ENCODE results near the gene INSR.
"Not testable (repeated sequence)": the region's sequence is repeated elsewhere in the genome, so short reads cannot be mapped to it uniquely, and the experiment has no call there.

The INSR gene

GRCh38 chr19:7258041-7258839, 36.0 kb downstream of the INSR start:
- no peak for DNase-seq (ENCODE audit: low read depth in 2 of 2)

- DNase-seq (ENCODE audit: low read depth in 2 of 2), result no peak
Observed at GRCh38 chr19:7257148-7258040, 36.8 kb downstream of the INSR start.

- no peak for DNase-seq (ENCODE audit: low read depth in 2 of 2)
Observed at GRCh38 chr19:7255631-7256030, 38.6 kb downstream of the INSR start.

- no peak for DNase-seq (ENCODE audit: low read depth in 2 of 2)
Observed at GRCh38 chr19:7255119-7255518, 39.1 kb downstream of the INSR start.

- DNase-seq (ENCODE audit: low read depth in 2 of 2), result no peak
Observed at GRCh38 chr19:7254590-7254989, 39.6 kb downstream of the INSR start.

- no peak for DNase-seq (ENCODE audit: low read depth in 2 of 2)
Observed at GRCh38 chr19:7252364-7252763, 41.9 kb downstream of the INSR start.

- no peak for DNase-seq (ENCODE audit: low read depth in 2 of 2)
Observed at GRCh38 chr19:7251494-7251893, 42.7 kb downstream of the INSR start.

- DNase-seq (ENCODE audit: low read depth in 2 of 2), result no peak
Observed at GRCh38 chr19:7250951-7251350, 43.3 kb downstream of the INSR start.

- no peak for DNase-seq (ENCODE audit: low read depth in 2 of 2)
Observed at GRCh38 chr19:7250057-7250596, 44.1 kb downstream of the INSR start.

- no peak for DNase-seq (ENCODE audit: low read depth in 2 of 2)
Observed at GRCh38 chr19:7247155-7247554, 47.1 kb downstream of the INSR start.

GRCh38 chr19:7246601-7247000, 47.6 kb downstream of the INSR start:
- no peak for DNase-seq (ENCODE audit: low read depth in 2 of 2)

GRCh38 chr19:7242601-7243258, 51.5 kb downstream of the INSR start:
- no peak for DNase-seq (ENCODE audit: low read depth in 2 of 2)

- no peak for DNase-seq (ENCODE audit: low read depth in 2 of 2)
Observed at GRCh38 chr19:7238051-7238450, 56.2 kb downstream of the INSR start.

GRCh38 chr19:7236153-7236552, 58.1 kb downstream of the INSR start:
- no peak for DNase-seq (ENCODE audit: low read depth in 2 of 2)

GRCh38 chr19:7230826-7231225, 63.4 kb downstream of the INSR start:
- no peak for DNase-seq (ENCODE audit: low read depth in 2 of 2)

GRCh38 chr19:7229735-7230134, 64.5 kb downstream of the INSR start:
- no peak for DNase-seq (ENCODE audit: low read depth in 2 of 2)

- DNase-seq (ENCODE audit: low read depth in 2 of 2), result no peak
Observed at GRCh38 chr19:7228935-7229541, 65.2 kb downstream of the INSR start.

GRCh38 chr19:7227735-7228134, 66.5 kb downstream of the INSR start:
- no peak for DNase-seq (ENCODE audit: low read depth in 2 of 2)

GRCh38 chr19:7227149-7227548, 67.1 kb downstream of the INSR start:
- not testable (repeated sequence) for DNase-seq (ENCODE audit: low read depth in 2 of 2)

- DNase-seq (ENCODE audit: low read depth in 2 of 2), result no peak
Observed at GRCh38 chr19:7226739-7227138, 67.5 kb downstream of the INSR start.

GRCh38 chr19:7225741-7226140, 68.5 kb downstream of the INSR start:
- no peak for DNase-seq (ENCODE audit: low read depth in 2 of 2)

- DNase-seq (ENCODE audit: low read depth in 2 of 2), result no peak
Observed at GRCh38 chr19:7224995-7225394, 69.2 kb downstream of the INSR start.
